Stimulated activated naive CD8-positive, alpha-beta T cell treated with anti-CD3 and anti-CD28 coated beads, Interleukin-15, Interleukin-2, amounts not matched to agents 100 U/mL and 50 U/mL, for 24 hours (primary cell): ENCODE data around the gene DOP1B.
"Not testable (repeated sequence)": the region's sequence is repeated elsewhere in the genome, so short reads cannot be mapped to it uniquely, and the experiment has no call there.

ENCODE experiments used
- ATAC-seq: fragments of 150-1000 bp; cut with Tn5 transposase; one replicate; pipeline ENCODE4 v1.10.0; 2021
- DNase-seq: peaks from one replicate; pipeline ENCODE4 v3.0.0; 2021

The DOP1B gene

GRCh38 chr21:36156815-36157670 lies at the start of gene DOP1B:
Gene DOP1B, plus strand, starts transcription at chr21:36156824. Its CDS starts 7,910 bp downstream, at chr21:36164734.
- DNase-seq (peak; percentile 53), ATAC-seq (peak; percentile 3)

DNA sequence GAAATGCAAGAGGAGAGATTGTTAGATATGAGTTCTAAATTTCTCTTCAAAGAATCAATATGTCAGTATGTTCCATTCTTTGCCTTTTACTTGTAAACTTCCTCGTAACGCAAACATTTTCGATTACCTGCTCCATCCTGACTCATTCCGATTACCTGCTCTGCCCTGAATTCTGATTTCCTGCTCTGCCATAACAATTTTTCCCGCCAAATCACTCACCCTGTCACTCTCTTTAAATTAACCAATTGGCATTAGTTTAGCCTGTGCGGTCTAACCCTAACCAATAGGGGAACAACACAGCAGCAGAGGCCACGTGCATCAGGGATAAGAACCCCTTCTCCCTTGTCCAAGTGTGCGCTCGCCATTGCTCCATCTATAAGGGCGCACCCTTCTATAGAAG lies 46.8 kb upstream of the DOP1B start:
- no peak for DNase-seq
- ATAC-seq: no peak

DNA sequence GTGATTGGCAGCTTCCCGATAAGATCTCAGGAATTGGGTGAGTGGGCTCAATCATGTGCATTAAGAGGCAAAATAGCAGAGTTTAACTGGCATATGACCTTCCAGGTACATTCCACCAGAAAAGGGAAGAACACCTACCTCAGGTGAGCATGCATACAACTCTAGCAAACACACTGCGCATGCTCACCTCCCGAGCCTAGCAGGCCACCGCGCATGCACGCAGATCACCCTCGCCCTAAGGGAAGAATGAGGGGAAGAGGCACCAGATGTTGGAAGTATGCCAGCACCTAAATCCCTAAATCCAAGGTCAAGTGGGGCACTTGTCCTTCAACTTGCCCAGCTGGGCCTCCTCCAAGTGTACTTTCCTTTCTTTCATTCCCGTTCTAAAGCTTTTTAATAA lies 45.4 kb upstream of the DOP1B start:
- no peak for DNase-seq
- ATAC-seq: no peak

- peak; percentile 50 for DNase-seq
- peak; percentile 50 for ATAC-seq
Observed at GRCh38 chr21:36113647-36114428, 42.8 kb upstream of the DOP1B start.

GRCh38 chr21:36115138-36115730 lies 41.4 kb upstream of the DOP1B start:
- ATAC-seq: no peak
- no peak for DNase-seq

- ATAC-seq: no peak
- no peak for DNase-seq
Observed at GRCh38 chr21:36117286-36117741, 39.3 kb upstream of the DOP1B start.

DNA sequence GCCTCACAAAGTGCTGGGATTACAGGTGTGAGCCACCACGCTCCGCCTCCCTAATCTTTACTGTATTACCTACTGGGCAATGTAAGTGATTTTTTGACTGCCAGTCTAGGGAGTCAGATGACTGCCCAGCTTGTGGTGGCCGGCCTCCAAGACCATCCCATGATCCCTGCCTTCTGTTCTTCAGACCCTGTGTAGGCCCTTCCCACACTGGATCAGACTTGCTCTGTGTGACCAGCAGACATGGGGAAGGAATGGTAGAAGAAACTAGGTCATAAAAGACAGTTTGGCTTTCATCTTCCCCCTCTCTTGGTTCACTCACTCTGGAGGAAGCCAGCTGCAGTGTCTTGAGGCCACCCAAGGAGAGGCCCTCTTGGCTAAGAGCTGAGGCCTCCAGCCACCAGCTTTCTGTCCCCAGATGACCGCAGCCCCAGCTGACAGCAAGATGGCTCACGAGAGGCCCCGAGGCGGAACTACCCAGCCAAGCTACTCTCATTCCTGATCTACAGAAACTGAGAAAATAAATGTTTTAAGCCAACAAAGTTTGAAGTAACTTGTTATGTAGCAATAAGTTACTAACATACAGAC lies 36.2 kb upstream of the DOP1B start:
- no peak for DNase-seq
- no peak for ATAC-seq

DNA sequence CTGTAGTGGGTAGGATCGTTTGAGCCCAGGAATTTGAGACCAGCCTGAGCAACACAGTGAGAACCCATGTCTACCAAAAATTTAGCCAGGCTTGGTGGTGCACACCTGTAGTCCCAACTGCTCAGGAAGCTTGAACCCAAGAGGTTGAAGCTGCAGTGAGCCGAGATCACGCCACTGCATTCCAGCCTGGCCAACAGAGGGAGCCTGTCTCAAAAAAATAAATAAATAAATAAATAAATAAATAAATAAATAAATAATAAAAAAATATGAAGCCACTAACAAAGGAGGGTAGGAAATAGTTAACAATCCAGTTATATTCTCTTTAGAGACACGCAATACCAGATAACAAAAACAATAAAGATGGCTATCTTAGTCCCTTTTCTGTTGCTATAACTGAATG lies 33.6 kb upstream of the DOP1B start:
- no peak for ATAC-seq
- DNase-seq: no peak

GRCh38 chr21:36124395-36124794 lies 32.2 kb upstream of the DOP1B start:
- no peak for ATAC-seq
- no peak for DNase-seq

DNA sequence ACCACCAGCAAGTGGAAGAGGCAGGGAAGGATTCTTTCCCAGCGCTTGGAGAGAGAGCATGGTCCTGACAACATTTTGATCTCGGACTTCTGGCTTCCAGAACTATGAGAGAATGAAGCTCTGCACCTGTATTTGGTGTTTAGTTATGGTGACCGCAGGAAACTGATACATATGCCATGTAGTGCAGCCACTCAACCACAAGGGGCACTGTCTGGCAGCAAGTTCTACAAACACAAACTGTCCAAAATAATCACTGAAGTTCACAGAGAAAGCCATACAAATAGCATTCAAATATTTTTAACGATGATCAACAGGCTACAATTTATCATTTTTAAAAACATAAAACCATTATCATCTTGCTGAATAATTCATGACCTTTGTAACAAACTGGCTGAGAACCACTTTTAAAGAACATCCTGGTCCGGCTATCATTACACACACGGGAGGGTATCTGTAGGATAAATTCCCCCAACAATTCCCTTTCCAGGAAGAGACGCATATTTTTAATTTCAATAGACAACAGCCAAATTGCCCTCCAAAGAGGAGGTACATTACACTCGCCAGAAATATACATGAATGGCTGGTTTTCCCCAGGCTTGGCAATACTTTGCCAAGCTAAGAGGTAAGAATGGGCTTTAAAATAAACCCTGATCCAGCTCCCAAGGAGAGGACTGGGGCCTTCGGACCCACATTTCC lies 31.0 kb upstream of the DOP1B start:
- DNase-seq (peak; percentile 64), ATAC-seq (no peak)

DNA sequence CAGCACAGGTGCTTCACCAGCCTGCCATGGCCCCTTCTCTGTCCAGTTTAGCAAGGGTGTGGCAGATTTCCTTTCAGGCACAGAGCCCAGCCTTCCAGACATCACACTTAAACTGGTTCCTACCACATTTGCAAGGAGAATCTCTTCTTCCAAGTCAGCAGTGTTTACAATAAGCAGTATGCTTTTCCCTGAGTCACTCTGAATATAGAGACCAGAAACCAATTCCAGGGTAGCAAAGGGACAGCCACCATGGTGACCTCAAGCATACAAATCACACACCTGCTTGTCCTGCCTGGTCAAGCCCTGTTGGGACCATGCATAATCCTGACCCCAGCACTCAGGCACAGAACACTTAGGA lies 30.4 kb upstream of the DOP1B start:
- no peak for DNase-seq
- no peak for ATAC-seq

- ATAC-seq (no peak), DNase-seq (no peak)
Observed at GRCh38 chr21:36126621-36127110, 30.0 kb upstream of the DOP1B start.

GRCh38 chr21:36127250-36127904 lies 29.2 kb upstream of the DOP1B start:
- no peak for ATAC-seq
- no peak for DNase-seq

GRCh38 chr21:36127977-36128376 lies 28.6 kb upstream of the DOP1B start:
- DNase-seq (no peak), ATAC-seq (no peak)

GRCh38 chr21:36129219-36129618 lies 27.4 kb upstream of the DOP1B start:
- DNase-seq: no peak
- no peak for ATAC-seq

GRCh38 chr21:36130414-36130762 lies 26.2 kb upstream of the DOP1B start:
- ATAC-seq, DNase-seq: not testable (repeated sequence)

- not testable (repeated sequence) for DNase-seq, ATAC-seq
Observed at GRCh38 chr21:36130839-36131238, 25.8 kb upstream of the DOP1B start.

GRCh38 chr21:36132696-36133095 lies 23.9 kb upstream of the DOP1B start:
- ATAC-seq (no peak), DNase-seq (no peak)

- ATAC-seq (peak; percentile 41), DNase-seq (peak; percentile 71)
Observed at GRCh38 chr21:36134803-36135390, 21.7 kb upstream of the DOP1B start, which contains the start of gene CBR3. Gene CBR3, plus strand, starts transcription at chr21:36135079. Its CDS starts 114 bp downstream, at chr21:36135193.

- DNase-seq (peak; percentile 65), ATAC-seq (peak; percentile 84)
Observed at GRCh38 chr21:36135391-36136102, 21.1 kb upstream of the DOP1B start.
